ENCODE data around the gene GSG1L. TPM values are rescaled to one million over a fixed set of nuclear protein-coding genes. Genes with fewer than 3 reads are reported as not detected.
"Not testable (repeated sequence)": the region's sequence is repeated elsewhere in the genome, so short reads cannot be mapped to it uniquely, and the experiment has no call there.

Gene GSG1L
- total RNA-seq, 1 donor from 2014 or later = not detected

DNA sequence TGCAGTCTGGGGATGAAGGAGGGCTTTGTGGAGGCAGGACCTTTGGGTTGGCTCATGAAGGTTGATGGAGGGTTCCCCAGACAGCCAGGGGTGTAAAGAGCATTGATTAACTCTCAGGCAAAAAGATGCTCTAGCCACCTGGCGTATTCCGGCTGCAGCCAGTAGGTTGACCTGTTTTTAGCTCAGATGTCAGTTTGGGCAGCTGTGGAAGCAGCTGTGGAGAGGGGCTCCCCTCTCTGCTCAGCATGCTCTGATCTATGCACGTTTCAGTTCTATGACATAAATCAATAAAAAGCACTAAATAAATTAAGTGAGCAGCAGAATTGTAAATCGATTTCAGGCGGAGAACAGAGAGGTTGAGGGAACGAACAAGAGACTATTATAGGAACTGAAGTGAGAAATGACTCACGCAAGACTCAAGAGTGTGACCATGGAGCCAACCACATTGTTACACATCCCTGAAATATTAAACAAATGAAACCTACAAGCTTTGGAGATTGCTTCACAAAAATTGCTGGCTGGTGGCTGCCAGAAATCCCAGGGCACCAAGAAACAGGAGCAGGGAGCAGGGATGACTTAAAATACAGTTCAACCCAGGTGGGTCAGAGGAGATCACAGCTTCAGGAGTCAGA, 111.9 kb downstream of the GSG1L start:
- Histone ChIP-seq H3K36me3 (no peaks in the 10 kb centered on the region), H3K4me3 (no peak overlapping the region), H3K4me1 (peaks cover 0 to 7% of the 10 kb centered on the region in 2 donors), H3K27me3 (no peaks in the 10 kb centered on the region), H3K9me3 (peaks cover 5 to 14% of the 10 kb centered on the region in 2 donors), H3K27ac (peak overlapping the region in 1 of 2 donors; percentile 13)
- DNase-seq (ENCODE audit: low spot score in 2 of 2) = peak in 1 of 2 donors; percentile 62
- intact Hi-C loops (cut with DNase I) = no loop called here
- TF ChIP-seq, protein P1, sequence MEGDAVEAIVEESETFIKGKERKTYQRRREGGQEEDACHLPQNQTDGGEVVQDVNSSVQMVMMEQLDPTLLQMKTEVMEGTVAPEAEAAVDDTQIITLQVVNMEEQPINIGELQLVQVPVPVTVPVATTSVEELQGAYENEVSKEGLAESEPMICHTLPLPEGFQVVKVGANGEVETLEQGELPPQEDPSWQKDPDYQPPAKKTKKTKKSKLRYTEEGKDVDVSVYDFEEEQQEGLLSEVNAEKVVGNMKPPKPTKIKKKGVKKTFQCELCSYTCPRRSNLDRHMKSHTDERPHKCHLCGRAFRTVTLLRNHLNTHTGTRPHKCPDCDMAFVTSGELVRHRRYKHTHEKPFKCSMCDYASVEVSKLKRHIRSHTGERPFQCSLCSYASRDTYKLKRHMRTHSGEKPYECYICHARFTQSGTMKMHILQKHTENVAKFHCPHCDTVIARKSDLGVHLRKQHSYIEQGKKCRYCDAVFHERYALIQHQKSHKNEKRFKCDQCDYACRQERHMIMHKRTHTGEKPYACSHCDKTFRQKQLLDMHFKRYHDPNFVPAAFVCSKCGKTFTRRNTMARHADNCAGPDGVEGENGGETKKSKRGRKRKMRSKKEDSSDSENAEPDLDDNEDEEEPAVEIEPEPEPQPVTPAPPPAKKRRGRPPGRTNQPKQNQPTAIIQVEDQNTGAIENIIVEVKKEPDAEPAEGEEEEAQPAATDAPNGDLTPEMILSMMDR (IDR thresholded peaks at IDR 0.05) = no peak

DNA sequence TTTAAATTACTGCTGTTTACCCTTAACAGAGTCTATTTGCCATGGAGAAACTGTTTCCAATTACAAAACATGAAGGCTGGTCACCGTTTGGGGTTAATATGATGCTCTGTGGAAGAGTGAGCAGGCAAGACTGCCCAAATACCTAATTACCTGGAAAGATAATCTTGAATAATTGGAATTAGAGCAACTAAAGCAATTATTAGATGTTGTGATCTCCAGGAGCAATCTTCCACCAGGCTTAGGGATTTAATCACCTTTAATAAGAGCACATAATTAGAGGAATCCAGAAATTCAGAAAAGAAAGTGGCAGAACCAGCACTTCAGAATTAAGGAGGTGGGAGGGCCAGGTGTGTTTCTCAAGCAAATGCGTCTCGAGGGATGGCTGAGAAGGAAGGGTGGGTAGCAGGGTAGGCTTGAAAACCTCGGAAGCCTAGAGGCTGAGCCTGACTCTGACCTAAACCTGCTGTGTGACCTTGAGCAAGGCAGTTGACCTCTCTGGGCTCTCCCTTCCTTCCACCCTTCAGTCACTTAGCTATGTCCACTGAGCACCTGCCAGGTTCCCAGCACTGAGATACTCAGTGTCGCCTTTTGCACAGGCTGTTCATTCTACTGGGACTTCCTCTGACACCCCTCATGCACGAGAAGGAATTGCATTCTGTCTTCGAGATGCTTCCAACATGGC, 113.2 kb downstream of the GSG1L start:
- H3K4me3 ChIP-seq = no peak overlapping the region
- intact Hi-C loops (cut with DNase I) = no loop called here
- TF ChIP-seq, protein P1 (IDR thresholded peaks at IDR 0.05) = no peak
- DNase-seq (ENCODE audit: low spot score in 2 of 2) = no peak
- H3K9me3 ChIP-seq = peaks cover under 1 to 3% of the 10 kb centered on the region in 2 donors
- no peaks in the 10 kb centered on the region for H3K27me3 ChIP-seq
- H3K4me1 ChIP-seq = peaks cover 0 to 7% of the 10 kb centered on the region in 2 donors
- no peaks in the 10 kb centered on the region for H3K36me3 ChIP-seq
- no peak overlapping the region for H3K27ac ChIP-seq

DNA sequence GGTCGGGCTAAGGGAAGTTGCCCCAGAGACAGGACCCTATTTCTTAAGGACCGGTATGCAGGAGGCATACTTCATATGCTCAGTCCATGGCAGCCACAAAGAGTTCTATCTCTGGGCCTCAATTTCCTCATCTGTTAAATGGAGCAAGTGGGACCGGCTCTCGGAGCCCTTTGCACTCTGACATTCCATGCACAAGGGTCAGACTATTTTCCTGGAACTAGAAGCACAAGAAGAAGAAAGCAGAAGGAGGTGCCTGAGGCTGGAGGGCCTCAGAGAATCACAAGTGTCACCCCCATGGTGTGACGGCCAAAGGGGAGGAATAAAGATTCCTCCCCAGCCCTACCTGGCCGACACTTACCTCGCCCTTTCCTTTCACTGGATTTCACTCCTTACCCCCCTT, 115.8 kb downstream of the GSG1L start:
- H3K4me3 ChIP-seq = no peak overlapping the region
- DNase-seq (ENCODE audit: low spot score in 2 of 2) = peak in 1 of 2 donors; percentile 9
- no peak overlapping the region for H3K27ac ChIP-seq
- intact Hi-C loops (cut with DNase I) = no loop called here
- H3K36me3 ChIP-seq = no peaks in the 10 kb centered on the region
- no peaks in the 10 kb centered on the region for H3K9me3 ChIP-seq
- TF ChIP-seq, protein P1 (IDR thresholded peaks at IDR 0.05) = no peak
- peaks cover 0 to 7% of the 10 kb centered on the region in 2 donors for H3K4me1 ChIP-seq
- no peaks in the 10 kb centered on the region for H3K27me3 ChIP-seq

DNA sequence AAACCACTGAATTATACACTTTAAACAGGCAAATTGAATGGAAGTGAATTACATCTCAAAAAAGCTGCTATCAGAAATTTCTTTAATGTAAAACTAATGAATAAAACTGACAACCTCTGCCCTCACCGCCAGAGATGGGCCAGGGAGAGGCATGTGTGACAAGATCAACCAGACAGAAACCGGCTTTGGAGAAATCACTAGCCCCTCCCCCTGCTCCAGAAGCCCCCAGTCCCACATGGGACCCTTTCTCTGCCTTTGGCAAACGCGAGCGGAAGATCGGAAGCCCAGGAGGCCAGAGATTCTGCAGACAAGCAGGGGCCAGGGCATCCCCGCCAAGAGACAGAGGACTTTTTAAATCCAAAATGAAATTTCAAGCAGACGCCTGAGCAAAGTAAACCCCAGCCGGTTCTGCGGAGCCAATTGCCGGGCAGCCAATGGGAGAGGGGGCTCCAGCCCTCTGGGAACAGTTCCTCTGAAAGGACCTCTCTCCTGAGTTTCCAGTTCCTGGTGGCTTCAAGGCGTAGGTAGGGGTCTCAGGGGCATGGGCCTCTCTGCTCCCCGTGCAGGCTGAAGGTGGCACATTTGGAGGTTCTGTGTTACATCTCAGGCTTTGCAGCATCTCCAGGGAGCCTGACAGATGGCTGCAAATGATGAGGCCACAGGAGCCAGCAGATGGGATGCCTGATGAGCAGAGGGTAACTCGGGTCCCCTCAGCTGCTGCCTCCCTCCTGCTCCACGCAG, 118.1 kb downstream of the GSG1L start:
- H3K4me3 ChIP-seq = no peak overlapping the region
- TF ChIP-seq, protein P1 (IDR thresholded peaks at IDR 0.05) = no peak

DNA sequence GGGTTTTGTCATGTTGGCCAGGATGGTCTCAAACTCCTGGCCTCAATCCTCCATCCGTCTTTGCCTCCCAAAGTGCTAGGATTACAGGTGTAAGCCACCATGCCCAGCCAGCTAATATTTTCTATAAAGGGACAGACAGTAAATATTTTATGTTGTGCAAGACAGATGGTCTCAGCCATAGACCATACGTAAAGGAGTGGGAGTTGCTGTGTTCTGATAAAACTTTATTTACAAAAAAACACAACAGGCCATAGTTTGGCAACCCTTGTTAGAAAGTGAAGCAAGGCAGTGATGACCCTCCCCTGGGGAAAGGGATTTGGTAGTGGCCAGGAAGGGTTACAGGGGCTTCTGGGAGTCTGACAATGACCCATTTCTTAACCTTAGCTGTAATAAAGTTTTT, 119.7 kb downstream of the GSG1L start:
- Histone ChIP-seq H3K9me3 (no peaks in the 10 kb centered on the region), H3K4me1 (no peaks in the 10 kb centered on the region), H3K27me3 (no peaks in the 10 kb centered on the region), H3K36me3 (no peaks in the 10 kb centered on the region), H3K4me3 (no peak overlapping the region), H3K27ac (no peak overlapping the region)
- TF ChIP-seq, protein P1 (IDR thresholded peaks at IDR 0.05) = no peak
- intact Hi-C loops (cut with DNase I) = no loop called here
- DNase-seq (ENCODE audit: low spot score in 2 of 2) = no peak

More for the DNA sequence above, 118.1 kb downstream of the GSG1L start:
- no peaks in the 10 kb centered on the region for H3K27me3 ChIP-seq
- no peaks in the 10 kb centered on the region for H3K4me1 ChIP-seq
- no peaks in the 10 kb centered on the region for H3K9me3 ChIP-seq
- H3K36me3 ChIP-seq = no peaks in the 10 kb centered on the region
- intact Hi-C loops (cut with DNase I) = no loop called here
- no peak for DNase-seq (ENCODE audit: low spot score in 2 of 2)
- no peak overlapping the region for H3K27ac ChIP-seq

DNA sequence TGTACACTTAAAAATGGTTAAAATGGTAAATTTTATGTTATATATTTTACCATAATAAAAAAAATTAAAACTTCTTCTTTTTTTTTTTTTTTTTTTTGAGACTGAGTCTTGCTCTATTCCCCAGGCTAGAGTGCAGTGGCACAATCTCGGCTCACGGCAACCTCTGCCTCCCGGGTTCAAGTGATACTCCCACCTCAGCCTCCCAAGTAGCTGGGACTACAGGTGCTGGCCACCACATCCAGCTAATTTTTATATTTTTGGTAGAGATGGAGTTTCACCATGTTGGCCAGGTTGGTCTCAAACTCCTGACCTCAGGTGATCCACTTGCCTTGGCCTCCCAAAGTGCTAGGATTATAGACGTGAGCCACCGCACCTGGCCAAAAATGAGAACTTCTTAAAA, 121.4 kb downstream of the GSG1L start:
- H3K4me1 ChIP-seq; H3K36me3 ChIP-seq; DNase-seq (ENCODE audit: low spot score in 2 of 2); H3K9me3 ChIP-seq; H3K27me3 ChIP-seq; H3K4me3 ChIP-seq; H3K27ac ChIP-seq; intact Hi-C loops (cut with DNase I): not testable (repeated sequence)
